Measurements from ENCODE around the gene MOBP.

DNA sequence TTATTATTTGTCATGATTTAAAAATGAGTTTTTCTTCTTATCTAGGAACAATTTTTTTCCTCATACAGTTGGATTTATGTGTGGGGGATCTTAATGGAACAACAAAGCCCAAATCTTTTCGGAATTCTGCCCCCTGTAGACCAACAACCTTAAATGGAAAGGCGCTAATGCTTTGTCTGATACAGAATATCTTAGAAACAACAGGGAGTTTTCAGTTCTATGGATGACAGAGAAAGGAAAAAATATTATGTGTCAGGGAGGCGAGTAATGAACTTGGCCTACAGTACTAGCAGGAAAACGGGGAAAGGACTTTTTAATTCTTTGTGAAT lies 592 bp downstream of the MOBP start:
- TF ChIP-seq, protein P1, sequence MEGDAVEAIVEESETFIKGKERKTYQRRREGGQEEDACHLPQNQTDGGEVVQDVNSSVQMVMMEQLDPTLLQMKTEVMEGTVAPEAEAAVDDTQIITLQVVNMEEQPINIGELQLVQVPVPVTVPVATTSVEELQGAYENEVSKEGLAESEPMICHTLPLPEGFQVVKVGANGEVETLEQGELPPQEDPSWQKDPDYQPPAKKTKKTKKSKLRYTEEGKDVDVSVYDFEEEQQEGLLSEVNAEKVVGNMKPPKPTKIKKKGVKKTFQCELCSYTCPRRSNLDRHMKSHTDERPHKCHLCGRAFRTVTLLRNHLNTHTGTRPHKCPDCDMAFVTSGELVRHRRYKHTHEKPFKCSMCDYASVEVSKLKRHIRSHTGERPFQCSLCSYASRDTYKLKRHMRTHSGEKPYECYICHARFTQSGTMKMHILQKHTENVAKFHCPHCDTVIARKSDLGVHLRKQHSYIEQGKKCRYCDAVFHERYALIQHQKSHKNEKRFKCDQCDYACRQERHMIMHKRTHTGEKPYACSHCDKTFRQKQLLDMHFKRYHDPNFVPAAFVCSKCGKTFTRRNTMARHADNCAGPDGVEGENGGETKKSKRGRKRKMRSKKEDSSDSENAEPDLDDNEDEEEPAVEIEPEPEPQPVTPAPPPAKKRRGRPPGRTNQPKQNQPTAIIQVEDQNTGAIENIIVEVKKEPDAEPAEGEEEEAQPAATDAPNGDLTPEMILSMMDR (IDR thresholded peaks at IDR 0.05; ENCODE audit: low read depth, low read length): no peak
- TF ChIP-seq POLR2A (IDR thresholded peaks at IDR 0.05; ENCODE audit: extremely low read depth, insufficient read length): no peak
- TF ChIP-seq, protein P2, sequence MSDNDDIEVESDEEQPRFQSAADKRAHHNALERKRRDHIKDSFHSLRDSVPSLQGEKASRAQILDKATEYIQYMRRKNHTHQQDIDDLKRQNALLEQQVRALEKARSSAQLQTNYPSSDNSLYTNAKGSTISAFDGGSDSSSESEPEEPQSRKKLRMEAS (IDR thresholded peaks at IDR 0.05; ENCODE audit: low read depth, low read length): no peak
- no peak for TF ChIP-seq MYC (IDR thresholded peaks at IDR 0.05; ENCODE audit: low read depth, low read length)

Measured in NB4 (cell line).